Ovary (tissue), 9 donors: ENCODE results near the gene MROH2B. TPM values are rescaled to one million over a fixed set of nuclear protein-coding genes. Genes with fewer than 3 reads are reported as not detected.

ENCODE experiments used
- DNase-seq, 5 donors: peaks; one replicate each; pipeline ENCODE4 v3.0.0-alpha.2; 2019 to 2020
- H3K27ac ChIP-seq, 2 donors: fragments of 200-600 bp; one replicate each; pipeline versions ENCODE4 v1.5.1 to v1.8.0; 2019 to 2022
- H3K27me3 ChIP-seq: fragments of 200-600 bp; one replicate; pipeline ENCODE4 v1.8.0; 2022
- H3K36me3 ChIP-seq: fragments of 200-600 bp; sonication (generic); one replicate; pipeline ENCODE4 v1.5.1; 2019
- H3K4me1 ChIP-seq: one replicate; pipeline ENCODE4 v1.8.1; 2013; ENCODE audit warnings: mild to moderate bottlenecking, moderate library complexity; ENCODE audit not compliant: insufficient read depth
- H3K4me3 ChIP-seq: fragments of 200-600 bp; sonication (generic); one replicate; pipeline ENCODE4 v1.5.1; 2017
- H3K9me3 ChIP-seq, 2 donors: fragments of 200-600 bp in 1 of 2; sonication (generic) in 1 of 2; one replicate each; pipeline versions ENCODE4 v1.5.1 to v1.8.1; 2013 to 2019; ENCODE audit warnings: mild to moderate bottlenecking in 1 of 2, moderate library complexity in 1 of 2
- EP300 ChIP-seq: sonication (generic); formaldehyde crosslinking; IDR thresholded peaks from one replicate; pipeline ENCODE4 v1.6.1; 2017; ENCODE audit warnings: antibody characterized with exemption
- POLR2A ChIP-seq: fragments of 450-650 bp; IDR thresholded peaks from one replicate; pipeline ENCODE4 v1.6.1; 2017; ENCODE audit warnings: antibody characterized with exemption, mild to moderate bottlenecking, moderate library complexity
- WGBS, 3 donors: extraction: QIAGEN DNeasy Blood & Tissue Kit in 1 of 3; methylation state at CpG; one replicate each; pipeline versions ENCODE4 v1.1.5 to v1.1.7; 2013 to 2017; 5-methylcytosine and 5-hydroxymethylcytosine counted together
- intact Hi-C, 4 donors: fragments of 100-400 bp; cut with DNase I; formaldehyde crosslinking; loops; one replicate each; pipeline versions ENCODE4 v1.11.0 to v1.15.1; 2022 to 2023
- polyA plus RNA-seq, 2 donors: library from polyadenylated mRNA; stranded (reverse); fragments of 200-250 nt in 1 of 2; fragments of 350-450 nt in 1 of 2; fragmentation: Illumina TruSeq in 1 of 2; extraction: RNeasy Lipid Tissue Mini Kit (QIAGEN cat#74804) in 1 of 2; gene quantifications; one replicate each; pipeline ENCODE4 v1.2.3, GENCODE V29; 2013 to 2014
- total RNA-seq, 7 donors: library from RNA; depleted of rRNA in 2 of 7; stranded (reverse); fragments of >200 nt in 2 of 7; fragmentation: NEBNext Ultra II Directional in 3 of 7; extraction: Animal tissue kit (Norgen Biotek cat#: 25700) in 3 of 7; gene quantifications; one replicate each; pipeline versions ENCODE4 v1.1.0 to v1.2.4, GENCODE V29; 2016 to 2023
- TF ChIP-seq, protein P1 (sequence below), 3 donors: fragments of 450-650 bp in 2 of 3; fragments of 200-600 bp in 1 of 3; IDR thresholded peaks; one replicate each; pipeline versions ENCODE4 v1.5.1 to v1.8.0; 2016 to 2022; ENCODE audit warnings: antibody characterized with exemption in 3 of 3, mild to moderate bottlenecking in 1 of 3
- donor health status: DM: no; HTN: no; CAD: no; lungs with moderate emphysema.
- donor health status: DM: no; HTN: no; CAD: no.
- donor health status: Bipolar disorder and iron deficiency.
- donor health status: DM: yes; HTN: yes; CAD: no.
- donor health status: DM: no; HTN: no; CAD: no.
- donor health status: DM: yes; HTN: yes; CAD: no.

Gene MROH2B
- total and polyA plus RNA-seq, 9 donors, result 0.01 TPM; not detected in 8

DNA sequence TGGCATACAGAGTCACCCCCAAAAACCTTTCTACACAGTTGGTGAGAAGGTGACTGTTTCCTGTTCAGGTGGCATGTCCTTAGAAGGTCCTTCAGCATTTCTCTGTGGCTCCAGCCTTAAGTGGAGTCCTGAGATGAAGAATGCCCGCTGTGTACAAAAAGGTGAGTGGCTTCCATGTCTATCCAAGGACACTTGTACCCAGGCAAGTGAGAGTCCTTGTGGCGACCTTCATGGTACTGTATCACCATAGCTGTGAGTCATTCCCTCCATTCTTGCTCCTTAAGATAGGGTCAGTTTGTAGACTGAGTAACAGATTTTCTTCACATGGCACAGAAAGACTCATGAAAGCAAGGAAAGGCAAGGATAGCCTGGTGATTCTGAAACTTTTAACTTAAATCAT, 98.7 kb downstream of the MROH2B start:
- TF ChIP-seq POLR2A (no peak), EP300 (no peak)
- TF ChIP-seq, protein P1, sequence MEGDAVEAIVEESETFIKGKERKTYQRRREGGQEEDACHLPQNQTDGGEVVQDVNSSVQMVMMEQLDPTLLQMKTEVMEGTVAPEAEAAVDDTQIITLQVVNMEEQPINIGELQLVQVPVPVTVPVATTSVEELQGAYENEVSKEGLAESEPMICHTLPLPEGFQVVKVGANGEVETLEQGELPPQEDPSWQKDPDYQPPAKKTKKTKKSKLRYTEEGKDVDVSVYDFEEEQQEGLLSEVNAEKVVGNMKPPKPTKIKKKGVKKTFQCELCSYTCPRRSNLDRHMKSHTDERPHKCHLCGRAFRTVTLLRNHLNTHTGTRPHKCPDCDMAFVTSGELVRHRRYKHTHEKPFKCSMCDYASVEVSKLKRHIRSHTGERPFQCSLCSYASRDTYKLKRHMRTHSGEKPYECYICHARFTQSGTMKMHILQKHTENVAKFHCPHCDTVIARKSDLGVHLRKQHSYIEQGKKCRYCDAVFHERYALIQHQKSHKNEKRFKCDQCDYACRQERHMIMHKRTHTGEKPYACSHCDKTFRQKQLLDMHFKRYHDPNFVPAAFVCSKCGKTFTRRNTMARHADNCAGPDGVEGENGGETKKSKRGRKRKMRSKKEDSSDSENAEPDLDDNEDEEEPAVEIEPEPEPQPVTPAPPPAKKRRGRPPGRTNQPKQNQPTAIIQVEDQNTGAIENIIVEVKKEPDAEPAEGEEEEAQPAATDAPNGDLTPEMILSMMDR (IDR thresholded peaks at IDR 0.05), result no peak
- no peak overlapping the region for H3K4me3 ChIP-seq
- H3K27ac ChIP-seq, result no peak overlapping the region
- H3K4me1 ChIP-seq, result peaks cover 1% of the 10 kb centered on the region
- H3K36me3 ChIP-seq, result no peaks in the 10 kb centered on the region
- 91 to 96% (median 93%) methylated on average over 2 of the region's 2 CpGs for WGBS, 3 donors
- intact Hi-C loops, result no loop called here
- H3K9me3 ChIP-seq, result no peaks in the 10 kb centered on the region
- H3K27me3 ChIP-seq, result no peaks in the 10 kb centered on the region
- DNase-seq, result no peak

GRCh38 chr5:40962207-40962955, 108.8 kb downstream of the MROH2B start:
- TF ChIP-seq EP300 (no peak), POLR2A (no peak)
- intact Hi-C loops, result no loop called here
- DNase-seq, result no peak
- H3K27ac ChIP-seq, result no peak overlapping the region
- H3K4me1 ChIP-seq, result no peaks in the 10 kb centered on the region
- 78 to 92% (median 79%) methylated on average over 4 of the region's 4 CpGs for WGBS, 3 donors
- H3K36me3 ChIP-seq, result no peaks in the 10 kb centered on the region
- no peaks in the 10 kb centered on the region for H3K9me3 ChIP-seq
- H3K27me3 ChIP-seq, result no peaks in the 10 kb centered on the region
- H3K4me3 ChIP-seq, result no peak overlapping the region

DNA sequence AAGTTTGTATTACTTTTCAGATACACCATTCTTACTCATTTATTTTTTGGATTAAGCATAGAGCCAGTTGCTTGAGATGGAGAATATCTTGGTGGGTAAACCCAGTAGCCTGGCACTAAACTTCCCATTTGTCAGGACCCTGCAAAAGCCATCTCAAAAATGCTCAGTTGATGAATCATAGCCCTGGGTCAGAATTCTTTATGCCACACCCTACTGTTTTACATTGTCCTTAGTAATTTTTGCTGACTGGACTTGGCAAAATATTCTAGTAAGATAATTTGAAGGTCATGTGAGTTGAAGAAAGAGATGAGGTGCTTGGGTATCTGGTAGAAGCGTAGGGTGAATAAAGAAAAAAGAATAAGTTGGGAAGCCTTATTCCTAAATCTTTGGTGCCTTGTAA, 111.1 kb downstream of the MROH2B start:
- Histone ChIP-seq H3K4me1 (no peaks in the 10 kb centered on the region), H3K27me3 (no peaks in the 10 kb centered on the region), H3K9me3 (no peaks in the 10 kb centered on the region), H3K36me3 (no peaks in the 10 kb centered on the region), H3K4me3 (no peak overlapping the region), H3K27ac (no peak overlapping the region)
- intact Hi-C loops, result no loop called here
- TF ChIP-seq, protein P1 (IDR thresholded peaks at IDR 0.05), result no peak
- TF ChIP-seq EP300, result no peak
- TF ChIP-seq POLR2A, result no peak
- WGBS, 3 donors, result 76 to 90% (median 83%) methylated on average over 1 of the region's 1 CpG
- no peak for DNase-seq

GRCh38 chr5:40958811-40959210, 112.3 kb downstream of the MROH2B start:
- H3K27me3 ChIP-seq, result no peaks in the 10 kb centered on the region
- 93% methylated on average over 5 of the region's 5 CpGs for WGBS, 3 donors
- H3K4me3 ChIP-seq, result no peak overlapping the region
- no peak overlapping the region for H3K27ac ChIP-seq
- TF ChIP-seq POLR2A (no peak), EP300 (no peak)
- TF ChIP-seq, protein P1 (IDR thresholded peaks at IDR 0.05), result no peak
- H3K36me3 ChIP-seq, result no peaks in the 10 kb centered on the region
- intact Hi-C loops, result no loop called here
- H3K4me1 ChIP-seq, result no peaks in the 10 kb centered on the region
- no peaks in the 10 kb centered on the region for H3K9me3 ChIP-seq
- no peak for DNase-seq

DNA sequence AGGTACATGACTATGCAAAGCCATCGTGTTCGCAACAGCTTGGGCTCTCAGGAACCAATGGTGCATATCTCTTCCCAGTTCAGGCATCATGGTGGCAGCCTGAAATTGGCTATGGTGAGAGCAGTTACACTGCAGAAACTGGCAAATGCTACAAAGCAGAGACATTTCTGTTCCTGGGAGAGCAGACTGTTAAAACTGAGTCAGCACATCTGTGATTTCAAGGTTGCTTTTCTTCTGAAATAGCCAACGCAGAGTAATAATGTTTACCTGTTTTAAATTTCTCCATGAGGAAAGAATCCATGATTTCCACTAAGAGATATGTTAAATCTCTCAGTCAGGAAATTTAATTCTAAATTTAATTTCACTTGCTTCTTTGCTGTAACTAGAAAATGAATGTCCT, 114.1 kb downstream of the MROH2B start:
- no peaks in the 10 kb centered on the region for H3K9me3 ChIP-seq
- WGBS, 3 donors, result 59 to 76% (median 69%) methylated on average over 3 of the region's 3 CpGs
- no peak for TF ChIP-seq POLR2A
- no peaks in the 10 kb centered on the region for H3K4me1 ChIP-seq
- DNase-seq, result no peak
- H3K27me3 ChIP-seq, result no peaks in the 10 kb centered on the region
- no peak overlapping the region for H3K4me3 ChIP-seq
- H3K27ac ChIP-seq, result no peak overlapping the region
- H3K36me3 ChIP-seq, result no peaks in the 10 kb centered on the region
- intact Hi-C loops, result no loop called here
